ENCODE data around the gene LRCH4. TPM values are rescaled to one million over a fixed set of nuclear protein-coding genes. Genes with fewer than 3 reads are reported as not detected.

The LRCH4 gene, protein sequence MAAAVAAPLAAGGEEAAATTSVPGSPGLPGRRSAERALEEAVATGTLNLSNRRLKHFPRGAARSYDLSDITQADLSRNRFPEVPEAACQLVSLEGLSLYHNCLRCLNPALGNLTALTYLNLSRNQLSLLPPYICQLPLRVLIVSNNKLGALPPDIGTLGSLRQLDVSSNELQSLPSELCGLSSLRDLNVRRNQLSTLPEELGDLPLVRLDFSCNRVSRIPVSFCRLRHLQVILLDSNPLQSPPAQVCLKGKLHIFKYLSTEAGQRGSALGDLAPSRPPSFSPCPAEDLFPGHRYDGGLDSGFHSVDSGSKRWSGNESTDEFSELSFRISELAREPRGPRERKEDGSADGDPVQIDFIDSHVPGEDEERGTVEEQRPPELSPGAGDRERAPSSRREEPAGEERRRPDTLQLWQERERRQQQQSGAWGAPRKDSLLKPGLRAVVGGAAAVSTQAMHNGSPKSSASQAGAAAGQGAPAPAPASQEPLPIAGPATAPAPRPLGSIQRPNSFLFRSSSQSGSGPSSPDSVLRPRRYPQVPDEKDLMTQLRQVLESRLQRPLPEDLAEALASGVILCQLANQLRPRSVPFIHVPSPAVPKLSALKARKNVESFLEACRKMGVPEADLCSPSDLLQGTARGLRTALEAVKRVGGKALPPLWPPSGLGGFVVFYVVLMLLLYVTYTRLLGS
- total RNA-seq (44.0 TPM), polyA plus RNA-seq (423 TPM)
- long read RNA-seq, donor 1 = 0 reads
- long read RNA-seq, donor 2 = 0 reads
- long read RNA-seq, donor 3, transcript LRCH4-206 (2 exons, 571 nt) = major isoform, 16 of 41 reads
- long read RNA-seq, donor 3, partial matches to known transcripts = 22 of 41 reads
- long read RNA-seq, donor 3, other reads (novel, unspliced or antisense) = 0 of 41 reads
- long read RNA-seq, donor 4, partial matches to known transcripts = 5 of 10 reads
- long read RNA-seq, donor 4, other reads (novel, unspliced or antisense) = 0 of 10 reads
- long read RNA-seq, donor 5, transcript LRCH4-206 (2 exons, 571 nt) = major isoform, 17 of 21 reads
- long read RNA-seq, donor 5, partial matches to known transcripts = 0 of 21 reads
- long read RNA-seq, donor 5, other reads (novel, unspliced or antisense) = 0 of 21 reads
- long read RNA-seq, donor 6, transcript LRCH4-206 (2 exons, 571 nt) = major isoform, 5 of 24 reads
- long read RNA-seq, donor 6, partial matches to known transcripts = 18 of 24 reads
- long read RNA-seq, donor 6, other reads (novel, unspliced or antisense) = 0 of 24 reads
- long read RNA-seq, donor 7, transcript LRCH4-206 (2 exons, 571 nt) = major isoform, 7 of 7 reads
- long read RNA-seq, donor 7, partial matches to known transcripts = 0 of 7 reads
- long read RNA-seq, donor 7, other reads (novel, unspliced or antisense) = 0 of 7 reads
- long read RNA-seq, donor 8, partial matches to known transcripts = 0 of 11 reads
- long read RNA-seq, donor 8, other reads (novel, unspliced or antisense) = 6 of 11 reads
- long read RNA-seq, donor 9, transcript LRCH4-206 (2 exons, 571 nt) = major isoform, 7 of 13 reads
- long read RNA-seq, donor 9, partial matches to known transcripts = 5 of 13 reads
- long read RNA-seq, donor 9, other reads (novel, unspliced or antisense) = 0 of 13 reads
- long read RNA-seq, donor 10, transcript LRCH4-206 (2 exons, 571 nt) = major isoform, 14 of 25 reads
- long read RNA-seq, donor 10, partial matches to known transcripts = 10 of 25 reads
- long read RNA-seq, donor 10, other reads (novel, unspliced or antisense) = 0 of 25 reads

DNA sequence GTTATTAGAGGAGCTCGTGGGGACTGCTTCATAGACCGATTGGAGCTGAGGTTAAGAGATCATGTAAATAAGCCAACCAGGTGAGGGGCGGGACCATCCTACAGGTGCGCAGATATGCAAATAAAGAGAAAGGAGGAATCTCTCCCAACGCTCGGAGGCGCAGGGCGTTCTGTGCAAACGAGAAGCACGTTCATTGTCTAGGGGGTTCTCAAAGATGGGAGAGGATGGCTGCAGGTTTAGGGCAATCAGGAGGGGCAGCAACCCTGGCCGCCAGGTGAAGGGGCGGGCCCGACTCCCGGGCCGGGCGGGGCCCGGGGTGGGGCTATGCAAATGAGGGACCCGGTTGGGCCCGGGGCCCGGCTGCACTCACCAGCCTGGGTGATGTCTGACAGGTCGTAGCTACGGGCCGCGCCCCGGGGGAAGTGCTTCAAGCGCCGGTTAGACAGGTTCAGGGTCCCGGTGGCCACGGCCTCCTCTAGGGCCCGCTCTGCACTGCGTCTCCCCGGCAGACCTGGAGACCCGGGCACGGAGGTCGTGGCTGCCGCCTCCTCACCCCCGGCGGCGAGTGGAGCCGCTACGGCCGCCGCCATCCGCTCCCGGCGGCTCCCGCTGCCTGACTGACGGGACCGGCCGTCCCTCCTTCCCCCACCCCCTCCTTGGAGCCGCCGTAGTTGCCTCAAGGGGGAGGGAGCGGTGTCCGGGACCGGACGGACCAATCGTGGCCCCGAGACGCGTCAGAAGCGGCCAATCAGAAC lies at the start of gene LRCH4:
TSS of gene LRCH4 (minus strand) at position 619 of the 755 bp plus-strand sequence. CDS start at position 590, 29 bp downstream.
- under 1% methylated on average over 61 of the region's 61 CpGs for WGBS
- peak in 3 of 9 donors; percentile 50 to 61 (median 59) for DNase-seq (ENCODE audit: low read depth in 6 of 9, low spot score in 9 of 9)
- peak within 1 kb of the TSS; percentile 91 to 99 for H3K4me3 ChIP-seq (ENCODE audit: low read length in 2 of 2)
- peaks cover 3 to 24% of the 10 kb centered on the region in 2 donors for H3K27me3 ChIP-seq (ENCODE audit: control insufficient read depth in 2 of 2, insufficient read depth in 1 of 2, low read length in 1 of 2)
- peaks cover 22 to 23% of the 10 kb centered on the region in 2 donors for H3K36me3 ChIP-seq (ENCODE audit: control insufficient read depth in 2 of 2, insufficient read depth in 2 of 2, low read length in 1 of 2)
- peaks cover 15 to 44% of the 10 kb centered on the region in 2 donors for H3K4me1 ChIP-seq (ENCODE audit: control insufficient read depth in 2 of 2, insufficient read depth in 2 of 2, low read length in 2 of 2)
- H3K27ac ChIP-seq (ENCODE audit: low read depth in 1 of 2, low read length in 1 of 2) = peak within 1 kb of the TSS; percentile 93 to 99
- H3K9me3 ChIP-seq (ENCODE audit: control insufficient read depth in 2 of 2, insufficient read depth in 1 of 2, low read length in 1 of 2) = no peaks in the 10 kb centered on the region

DNA sequence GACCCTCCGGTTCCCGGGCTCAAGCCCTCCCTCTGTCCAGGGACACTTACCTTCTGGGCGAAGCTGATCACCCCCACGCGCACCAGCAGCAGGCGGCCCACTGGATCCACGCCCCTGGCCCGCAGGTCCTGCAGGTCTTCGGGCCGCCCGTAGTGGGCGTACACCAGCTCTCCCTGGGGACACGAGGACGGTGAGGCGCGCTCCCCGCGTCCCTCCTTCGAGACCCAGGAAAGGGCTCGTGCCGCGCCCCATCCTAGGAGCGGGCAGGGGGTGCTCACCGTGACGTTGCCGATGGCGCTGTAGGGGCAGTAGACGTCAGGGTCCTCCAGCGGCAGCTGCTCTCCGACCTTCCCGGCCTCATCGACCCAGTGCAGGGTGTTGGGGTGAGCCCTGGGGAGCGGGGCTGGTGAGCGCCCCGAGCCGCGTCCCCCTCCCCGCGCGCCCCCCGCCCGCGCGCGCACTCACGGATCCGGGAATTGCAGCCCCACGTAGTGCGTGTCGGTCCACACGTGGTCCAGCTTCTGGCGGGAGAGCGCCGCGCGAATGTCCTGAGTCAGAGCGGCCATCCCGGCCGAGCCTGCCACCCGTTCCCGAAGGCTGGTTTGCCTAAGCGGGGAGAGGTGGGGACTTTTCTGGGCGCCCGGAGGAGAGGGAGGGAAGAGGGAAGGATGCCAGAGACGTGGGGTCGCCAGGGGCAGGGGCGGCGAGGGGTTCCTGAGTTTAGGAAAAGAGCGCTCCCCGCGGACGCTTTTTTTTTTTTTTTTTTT lies 47.2 kb upstream of the LRCH4 start:
- H3K4me1 ChIP-seq (ENCODE audit: control insufficient read depth in 2 of 2, insufficient read depth in 2 of 2, low read length in 2 of 2) = peaks cover 0 to 14% of the 10 kb centered on the region in 2 donors
- DNase-seq (ENCODE audit: low read depth in 6 of 9, low spot score in 9 of 9) = peak in 2 of 9 donors; percentile 18 to 37
- peaks cover 10 to 48% of the 10 kb centered on the region in 2 donors for H3K27me3 ChIP-seq (ENCODE audit: control insufficient read depth in 2 of 2, insufficient read depth in 1 of 2, low read length in 1 of 2)
- H3K36me3 ChIP-seq (ENCODE audit: control insufficient read depth in 2 of 2, insufficient read depth in 2 of 2, low read length in 1 of 2) = no peaks in the 10 kb centered on the region
- 2% methylated on average over 72 of the region's 72 CpGs for WGBS
- H3K4me3 ChIP-seq (ENCODE audit: low read length in 2 of 2) = peak overlapping the region; percentile 48 to 55
- peaks cover 0 to 6% of the 10 kb centered on the region in 2 donors for H3K9me3 ChIP-seq (ENCODE audit: control insufficient read depth in 2 of 2, insufficient read depth in 1 of 2, low read length in 1 of 2)
- no peak overlapping the region for H3K27ac ChIP-seq (ENCODE audit: low read depth in 1 of 2, low read length in 1 of 2)

DNA sequence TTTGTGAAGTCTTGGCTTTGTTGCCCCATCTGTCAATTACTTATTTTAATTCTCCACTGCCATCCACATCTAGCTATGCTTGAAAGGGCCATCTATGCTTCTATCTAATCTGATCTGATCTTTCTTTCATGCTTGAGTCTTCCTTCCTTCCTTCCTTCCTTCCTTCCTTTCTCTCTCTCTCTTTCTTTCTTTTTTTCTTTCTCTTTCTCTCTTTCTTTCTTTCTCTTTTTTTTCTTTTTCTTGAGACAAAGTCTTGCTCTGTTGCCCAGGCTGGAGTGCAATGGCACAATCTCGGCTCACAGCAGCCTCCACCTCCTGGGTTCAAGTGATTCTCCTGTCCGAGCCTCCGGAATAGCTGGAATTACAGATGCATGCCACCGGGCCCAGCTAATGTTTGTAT lies 44.1 kb upstream of the LRCH4 start:
- 95% methylated on average over 4 of the region's 4 CpGs for WGBS
- peaks cover 12 to 58% of the 10 kb centered on the region in 2 donors for H3K27me3 ChIP-seq (ENCODE audit: control insufficient read depth in 2 of 2, insufficient read depth in 1 of 2, low read length in 1 of 2)
- H3K27ac ChIP-seq (ENCODE audit: low read depth in 1 of 2, low read length in 1 of 2) = no peak overlapping the region
- peaks cover 11 to 28% of the 10 kb centered on the region in 2 donors for H3K4me1 ChIP-seq (ENCODE audit: control insufficient read depth in 2 of 2, insufficient read depth in 2 of 2, low read length in 2 of 2)
- H3K9me3 ChIP-seq (ENCODE audit: control insufficient read depth in 2 of 2, insufficient read depth in 1 of 2, low read length in 1 of 2) = peaks cover 0 to 6% of the 10 kb centered on the region in 2 donors
- no peak overlapping the region for H3K4me3 ChIP-seq (ENCODE audit: low read length in 2 of 2)
- no peak for DNase-seq (ENCODE audit: low read depth in 6 of 9, low spot score in 9 of 9)
- H3K36me3 ChIP-seq (ENCODE audit: control insufficient read depth in 2 of 2, insufficient read depth in 2 of 2, low read length in 1 of 2) = no peaks in the 10 kb centered on the region

DNA sequence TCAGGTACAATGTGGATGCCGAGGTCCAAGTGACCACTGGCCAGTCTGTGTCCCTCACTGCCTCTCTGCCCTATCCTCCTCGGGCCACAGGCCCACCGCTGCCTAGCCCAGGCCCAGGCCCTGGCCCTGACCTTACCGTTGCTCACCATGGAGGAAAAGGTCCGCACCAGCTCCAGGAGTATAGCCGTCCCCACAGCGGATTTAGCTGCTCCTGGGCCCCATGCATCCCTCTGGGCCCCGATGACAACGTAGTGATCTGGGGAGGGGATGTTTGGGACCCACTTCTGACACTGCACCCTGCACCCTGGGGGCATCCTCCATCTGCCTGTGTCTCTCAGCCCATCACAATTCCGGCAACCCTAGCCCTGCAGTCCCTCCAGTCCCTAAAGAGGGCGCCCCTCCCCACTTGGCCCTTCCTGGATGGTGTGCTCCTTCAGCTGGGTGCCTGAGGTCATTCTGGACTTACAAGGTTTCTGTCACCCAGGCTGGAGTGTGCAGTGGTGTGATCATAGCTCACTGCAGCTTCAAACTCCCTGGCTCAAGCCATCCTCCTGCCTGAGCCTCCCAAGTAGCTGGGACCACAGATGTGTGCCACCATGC lies 43.3 kb upstream of the LRCH4 start:
- Histone ChIP-seq H3K9me3 (ENCODE audit: control insufficient read depth in 2 of 2, insufficient read depth in 1 of 2, low read length in 1 of 2) (peaks cover 0 to 6% of the 10 kb centered on the region in 2 donors), H3K36me3 (ENCODE audit: control insufficient read depth in 2 of 2, insufficient read depth in 2 of 2, low read length in 1 of 2) (no peaks in the 10 kb centered on the region), H3K27me3 (ENCODE audit: control insufficient read depth in 2 of 2, insufficient read depth in 1 of 2, low read length in 1 of 2) (peaks cover 12 to 49% of the 10 kb centered on the region in 2 donors), H3K4me1 (ENCODE audit: control insufficient read depth in 2 of 2, insufficient read depth in 2 of 2, low read length in 2 of 2) (peaks cover 11 to 28% of the 10 kb centered on the region in 2 donors), H3K4me3 (ENCODE audit: low read length in 2 of 2) (no peak overlapping the region), H3K27ac (ENCODE audit: low read depth in 1 of 2, low read length in 1 of 2) (no peak overlapping the region)
- no peak for DNase-seq (ENCODE audit: low read depth in 6 of 9, low spot score in 9 of 9)
- WGBS = 98% methylated on average over 11 of the region's 11 CpGs

DNA sequence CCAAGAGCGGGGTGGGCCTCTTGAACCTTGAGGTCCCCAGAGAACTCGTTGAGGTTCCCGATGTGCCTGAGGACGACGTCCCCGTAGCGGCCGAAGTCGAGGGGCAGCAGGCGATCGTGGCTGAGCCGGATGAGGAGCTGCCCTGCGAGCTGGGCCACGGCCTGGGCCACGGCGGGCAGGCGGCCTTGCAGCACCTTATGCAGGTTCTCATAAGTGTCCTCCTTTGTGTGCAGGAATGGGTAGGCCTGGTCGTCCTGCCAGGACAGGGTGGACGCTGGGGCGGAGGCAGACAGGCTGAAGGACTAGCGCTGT lies 41.3 kb upstream of the LRCH4 start:
- Histone ChIP-seq H3K4me1 (ENCODE audit: control insufficient read depth in 2 of 2, insufficient read depth in 2 of 2, low read length in 2 of 2) (peaks cover 11 to 13% of the 10 kb centered on the region in 2 donors), H3K36me3 (ENCODE audit: control insufficient read depth in 2 of 2, insufficient read depth in 2 of 2, low read length in 1 of 2) (no peaks in the 10 kb centered on the region), H3K27ac (ENCODE audit: low read depth in 1 of 2, low read length in 1 of 2) (peak overlapping the region in 1 of 2 donors; percentile 68), H3K4me3 (ENCODE audit: low read length in 2 of 2) (peak overlapping the region; percentile 35 to 48), H3K27me3 (ENCODE audit: control insufficient read depth in 2 of 2, insufficient read depth in 1 of 2, low read length in 1 of 2) (peaks cover 6 to 29% of the 10 kb centered on the region in 2 donors), H3K9me3 (ENCODE audit: control insufficient read depth in 2 of 2, insufficient read depth in 1 of 2, low read length in 1 of 2) (no peaks in the 10 kb centered on the region)
- DNase-seq (ENCODE audit: low read depth in 6 of 9, low spot score in 9 of 9) = no peak
- 98% methylated on average over 21 of the region's 21 CpGs for WGBS

DNA sequence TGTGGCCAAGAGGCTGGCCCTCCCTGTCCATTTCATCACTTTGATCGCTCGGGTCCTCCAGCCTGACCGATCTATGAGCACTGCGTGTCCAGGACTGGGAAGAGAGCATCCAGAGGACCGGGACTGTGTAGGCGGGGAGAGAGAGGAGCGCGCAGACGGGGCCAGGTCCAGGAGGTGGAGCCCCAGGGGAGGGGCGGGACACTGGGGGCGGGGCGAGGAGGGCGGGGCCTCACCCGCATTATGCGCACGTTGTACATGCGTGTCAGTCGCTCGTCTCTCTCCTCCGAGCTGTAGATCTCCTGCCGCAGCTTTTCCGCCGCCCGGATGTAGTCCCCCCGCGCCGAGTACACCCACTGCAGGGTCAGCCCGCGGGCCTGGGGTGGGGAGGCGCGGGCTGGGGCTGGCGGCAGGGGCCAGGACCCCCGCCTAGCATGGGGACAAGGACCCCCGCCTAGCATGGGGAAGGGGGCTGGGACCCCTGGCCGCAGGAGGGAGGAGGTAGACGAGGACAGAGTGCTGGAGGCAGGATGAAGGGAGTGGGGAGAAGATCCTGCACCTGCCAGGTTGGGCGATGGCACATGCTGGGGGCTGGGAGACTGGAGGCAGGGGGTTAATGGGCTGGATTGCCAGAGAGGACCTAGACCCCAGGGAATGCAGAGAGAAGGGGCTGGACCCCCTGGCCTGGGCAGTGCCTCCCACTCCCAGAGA lies 40.8 kb upstream of the LRCH4 start:
- Histone ChIP-seq H3K9me3 (ENCODE audit: control insufficient read depth in 2 of 2, insufficient read depth in 1 of 2, low read length in 1 of 2) (no peaks in the 10 kb centered on the region), H3K4me1 (ENCODE audit: control insufficient read depth in 2 of 2, insufficient read depth in 2 of 2, low read length in 2 of 2) (peaks cover 11 to 13% of the 10 kb centered on the region in 2 donors), H3K4me3 (ENCODE audit: low read length in 2 of 2) (peak overlapping the region; percentile 35 to 48), H3K36me3 (ENCODE audit: control insufficient read depth in 2 of 2, insufficient read depth in 2 of 2, low read length in 1 of 2) (no peaks in the 10 kb centered on the region), H3K27me3 (ENCODE audit: control insufficient read depth in 2 of 2, insufficient read depth in 1 of 2, low read length in 1 of 2) (peaks cover 2 to 24% of the 10 kb centered on the region in 2 donors), H3K27ac (ENCODE audit: low read depth in 1 of 2, low read length in 1 of 2) (peak overlapping the region; percentile 68 to 85)
- WGBS = 2% methylated on average over 37 of the region's 37 CpGs
- DNase-seq (ENCODE audit: low read depth in 6 of 9, low spot score in 9 of 9) = peak in 7 of 9 donors; percentile 57 to 92 (median 79)

Measured in thymus (tissue), 14 donors.